ENCODE measurements around the gene CGB8.

CGB8 gene

DNA sequence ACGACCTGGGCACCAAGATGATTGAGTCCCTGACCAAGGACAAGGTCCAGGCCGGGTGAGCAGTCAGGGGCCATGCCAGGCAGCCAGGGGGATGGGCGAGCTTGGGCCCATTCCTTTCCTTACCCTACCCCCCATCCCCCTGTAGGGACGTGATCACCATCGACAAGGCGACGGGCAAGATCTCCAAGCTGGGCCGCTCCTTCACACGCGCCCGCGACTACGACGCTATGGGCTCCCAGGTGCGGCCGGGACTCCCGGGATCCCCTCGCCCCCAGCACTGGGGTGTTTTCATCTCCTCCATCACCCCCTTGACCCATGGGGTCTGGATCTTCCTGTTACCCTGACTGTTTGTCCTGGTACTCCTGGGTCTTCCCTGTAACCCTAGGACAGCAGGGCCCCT, 39.1 kb downstream of the CGB8 start:
- TF ChIP-seq, protein P1, sequence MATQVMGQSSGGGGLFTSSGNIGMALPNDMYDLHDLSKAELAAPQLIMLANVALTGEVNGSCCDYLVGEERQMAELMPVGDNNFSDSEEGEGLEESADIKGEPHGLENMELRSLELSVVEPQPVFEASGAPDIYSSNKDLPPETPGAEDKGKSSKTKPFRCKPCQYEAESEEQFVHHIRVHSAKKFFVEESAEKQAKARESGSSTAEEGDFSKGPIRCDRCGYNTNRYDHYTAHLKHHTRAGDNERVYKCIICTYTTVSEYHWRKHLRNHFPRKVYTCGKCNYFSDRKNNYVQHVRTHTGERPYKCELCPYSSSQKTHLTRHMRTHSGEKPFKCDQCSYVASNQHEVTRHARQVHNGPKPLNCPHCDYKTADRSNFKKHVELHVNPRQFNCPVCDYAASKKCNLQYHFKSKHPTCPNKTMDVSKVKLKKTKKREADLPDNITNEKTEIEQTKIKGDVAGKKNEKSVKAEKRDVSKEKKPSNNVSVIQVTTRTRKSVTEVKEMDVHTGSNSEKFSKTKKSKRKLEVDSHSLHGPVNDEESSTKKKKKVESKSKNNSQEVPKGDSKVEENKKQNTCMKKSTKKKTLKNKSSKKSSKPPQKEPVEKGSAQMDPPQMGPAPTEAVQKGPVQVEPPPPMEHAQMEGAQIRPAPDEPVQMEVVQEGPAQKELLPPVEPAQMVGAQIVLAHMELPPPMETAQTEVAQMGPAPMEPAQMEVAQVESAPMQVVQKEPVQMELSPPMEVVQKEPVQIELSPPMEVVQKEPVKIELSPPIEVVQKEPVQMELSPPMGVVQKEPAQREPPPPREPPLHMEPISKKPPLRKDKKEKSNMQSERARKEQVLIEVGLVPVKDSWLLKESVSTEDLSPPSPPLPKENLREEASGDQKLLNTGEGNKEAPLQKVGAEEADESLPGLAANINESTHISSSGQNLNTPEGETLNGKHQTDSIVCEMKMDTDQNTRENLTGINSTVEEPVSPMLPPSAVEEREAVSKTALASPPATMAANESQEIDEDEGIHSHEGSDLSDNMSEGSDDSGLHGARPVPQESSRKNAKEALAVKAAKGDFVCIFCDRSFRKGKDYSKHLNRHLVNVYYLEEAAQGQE (IDR thresholded peaks at IDR 0.05; ENCODE audit: insufficient replicate concordance, low read depth), result no peak
- TF ChIP-seq SPI1 (IDR thresholded peaks at IDR 0.05; ENCODE audit: borderline replicate concordance, low read depth) (no peak), POLR2AphosphoS5 (IDR thresholded peaks at IDR 0.05; ENCODE audit: low read depth) (no peak), GABPA (IDR thresholded peaks at IDR 0.05; ENCODE audit: low read depth) (no peak)
- TF ChIP-seq, protein P2, sequence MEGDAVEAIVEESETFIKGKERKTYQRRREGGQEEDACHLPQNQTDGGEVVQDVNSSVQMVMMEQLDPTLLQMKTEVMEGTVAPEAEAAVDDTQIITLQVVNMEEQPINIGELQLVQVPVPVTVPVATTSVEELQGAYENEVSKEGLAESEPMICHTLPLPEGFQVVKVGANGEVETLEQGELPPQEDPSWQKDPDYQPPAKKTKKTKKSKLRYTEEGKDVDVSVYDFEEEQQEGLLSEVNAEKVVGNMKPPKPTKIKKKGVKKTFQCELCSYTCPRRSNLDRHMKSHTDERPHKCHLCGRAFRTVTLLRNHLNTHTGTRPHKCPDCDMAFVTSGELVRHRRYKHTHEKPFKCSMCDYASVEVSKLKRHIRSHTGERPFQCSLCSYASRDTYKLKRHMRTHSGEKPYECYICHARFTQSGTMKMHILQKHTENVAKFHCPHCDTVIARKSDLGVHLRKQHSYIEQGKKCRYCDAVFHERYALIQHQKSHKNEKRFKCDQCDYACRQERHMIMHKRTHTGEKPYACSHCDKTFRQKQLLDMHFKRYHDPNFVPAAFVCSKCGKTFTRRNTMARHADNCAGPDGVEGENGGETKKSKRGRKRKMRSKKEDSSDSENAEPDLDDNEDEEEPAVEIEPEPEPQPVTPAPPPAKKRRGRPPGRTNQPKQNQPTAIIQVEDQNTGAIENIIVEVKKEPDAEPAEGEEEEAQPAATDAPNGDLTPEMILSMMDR (IDR thresholded peaks at IDR 0.05; ENCODE audit: insufficient read depth, low read length), result no peak
- H3K27ac ChIP-seq (replicated peaks), result no peak overlapping the region
- no peak for DNase-seq (ENCODE audit: low read depth in 1 of 2, low spot score in 1 of 2)
- H3K27me3 ChIP-seq (ENCODE audit: insufficient read depth, poor library complexity, severe bottlenecking), result no peaks in the 10 kb centered on the region
- H3K4me3 ChIP-seq (replicated peaks; ENCODE audit: insufficient read depth, low read length), result no peak overlapping the region

DNA sequence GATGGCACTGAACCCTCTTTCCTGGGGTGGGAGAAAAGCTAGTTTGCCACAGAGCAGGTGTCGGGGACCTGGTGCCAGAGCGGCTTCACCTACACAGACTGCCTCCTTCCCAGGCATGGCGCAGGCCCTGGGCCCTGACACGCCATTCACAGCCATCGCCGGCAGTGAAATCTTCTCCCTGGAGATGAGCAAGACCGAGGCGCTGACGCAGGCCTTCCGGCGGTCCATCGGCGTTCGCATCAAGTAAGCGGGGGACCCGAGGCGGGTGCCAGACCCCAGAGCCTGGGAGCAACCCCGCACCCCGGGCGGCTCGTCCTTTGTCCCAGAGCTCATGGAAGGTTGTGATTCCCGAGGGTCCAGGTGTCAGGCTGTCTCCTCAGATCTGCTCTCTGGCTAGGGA, 42.0 kb downstream of the CGB8 start:
- DNase-seq (ENCODE audit: low read depth in 1 of 2, low spot score in 1 of 2), result no peak
- TF ChIP-seq SPI1 (IDR thresholded peaks at IDR 0.05; ENCODE audit: borderline replicate concordance, low read depth) (no peak), GABPA (IDR thresholded peaks at IDR 0.05; ENCODE audit: low read depth) (no peak), POLR2AphosphoS5 (IDR thresholded peaks at IDR 0.05; ENCODE audit: low read depth) (no peak)
- TF ChIP-seq, protein P1 (IDR thresholded peaks at IDR 0.05; ENCODE audit: insufficient replicate concordance, low read depth), result no peak
- TF ChIP-seq, protein P2 (IDR thresholded peaks at IDR 0.05; ENCODE audit: insufficient read depth, low read length), result no peak
- Histone ChIP-seq H3K27me3 (ENCODE audit: insufficient read depth, poor library complexity, severe bottlenecking) (no peaks in the 10 kb centered on the region), H3K27ac (replicated peaks) (no peak overlapping the region), H3K4me3 (replicated peaks; ENCODE audit: insufficient read depth, low read length) (no peak overlapping the region)

DNA sequence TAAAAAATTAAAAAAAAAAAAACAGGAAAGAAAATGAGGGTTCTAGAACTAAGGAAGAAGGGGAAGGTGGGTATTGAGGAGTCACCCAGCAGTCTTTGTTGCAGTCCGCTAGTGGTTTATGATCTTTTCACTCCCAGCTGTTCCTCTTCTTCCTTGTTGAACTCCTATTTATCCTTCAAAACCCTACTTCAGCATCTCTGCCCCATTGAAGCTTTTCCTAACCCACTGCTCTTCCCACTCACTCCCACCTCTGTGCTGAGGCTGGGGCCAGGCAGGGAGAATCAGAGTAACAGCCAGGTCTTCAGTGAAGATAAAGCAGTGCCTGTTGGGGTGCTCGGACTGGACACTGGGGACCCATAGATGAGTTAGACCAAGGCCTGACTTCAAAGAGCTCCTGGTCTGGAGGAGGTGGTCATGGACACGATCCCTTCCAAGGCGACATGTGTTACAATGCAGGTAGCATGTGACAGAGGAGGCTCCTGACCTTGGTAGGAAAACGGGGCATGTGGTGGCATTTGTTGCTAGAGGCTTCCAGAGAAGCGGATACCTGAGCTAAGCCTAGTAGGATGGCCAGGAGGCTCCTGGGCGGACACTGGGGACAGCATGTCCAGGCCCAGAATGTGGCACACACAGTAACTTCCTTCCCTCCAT, 43.8 kb downstream of the CGB8 start:
- TF ChIP-seq, protein P2 (IDR thresholded peaks at IDR 0.05; ENCODE audit: insufficient read depth, low read length), result no peak
- TF ChIP-seq, protein P1 (IDR thresholded peaks at IDR 0.05; ENCODE audit: insufficient replicate concordance, low read depth), result no peak
- TF ChIP-seq GABPA (IDR thresholded peaks at IDR 0.05; ENCODE audit: low read depth), result no peak
- no peak for TF ChIP-seq SPI1 (IDR thresholded peaks at IDR 0.05; ENCODE audit: borderline replicate concordance, low read depth)
- TF ChIP-seq POLR2AphosphoS5 (IDR thresholded peaks at IDR 0.05; ENCODE audit: low read depth), result no peak
- DNase-seq (ENCODE audit: low read depth in 1 of 2, low spot score in 1 of 2), result no peak
- Histone ChIP-seq H3K4me3 (replicated peaks; ENCODE audit: insufficient read depth, low read length) (no peak overlapping the region), H3K27me3 (ENCODE audit: insufficient read depth, poor library complexity, severe bottlenecking) (no peaks in the 10 kb centered on the region), H3K27ac (replicated peaks) (no peak overlapping the region)

All from HL-60 (cell line).